HepG2 (cell line): ENCODE data around the gene GRM8. TPM values are rescaled to one million over a fixed set of nuclear protein-coding genes. Genes with fewer than 3 reads are reported as not detected.

Source experiments
- ATAC-seq: fragments of 200-7000 bp; cut with Tn5 transposase; 3 replicates; pipeline ENCODE4 v1.9.1; 2020; ENCODE audit warnings: mild to moderate bottlenecking, moderate library complexity
- BruUV-seq: library from RNA; stranded (reverse); fragments of 400-500 nt; replicated peaks from 2 replicates; lab custom pipeline; 2021; lab: Mats Ljungman, UMichigan
- CTCF ChIA-PET: fragments of 300-600 bp; formaldehyde crosslinking; extraction: SDS; loops from one replicate; lab custom pipeline; 2021; ENCODE audit warnings: low total read pairs, inconsistent platforms, low intra/inter-chr PET ratio; lab: Yijun Ruan, JAX
- POLR2A ChIA-PET: fragments of 350-600 bp; sonication (Branson Sonifier 250); formaldehyde crosslinking; loops from one replicate; lab custom pipeline; 2020; ENCODE audit warnings: antibody characterized with exemption, inconsistent platforms; lab: Yijun Ruan, JAX
- DNase-seq: peaks from one replicate; pipeline ENCODE4 v3.0.0-alpha.2; 2015; ENCODE audit warnings: low spot score
- FAIRE-seq: peaks from 3 replicates; lab custom pipeline; 2011; peaks lifted over from hg19 to GRCh38; lab: Jason Lieb, UNC
- H2AFZ ChIP-seq: one replicate; pipeline ENCODE4 v1.6.1; 2011; ENCODE audit warnings: low read length, inconsistent platforms
- H3K27ac ChIP-seq: fragments of 300-600 bp; 3 replicates; pipeline ENCODE4 v1.8.0; 2011; ENCODE audit warnings: mixed run types, mild to moderate bottlenecking, mixed read lengths, low read length, inconsistent platforms; ENCODE audit not compliant: insufficient read depth; ENCODE audit errors: extremely low read length
- H3K27me3 ChIP-seq, 2 experiments: fragments of 200-600 bp in 1 of 2; 2 replicates in 1 of 2; 3 replicates in 1 of 2; pipeline versions ENCODE4 v1.6.0 to v1.8.0; 2011; ENCODE audit warnings: low read length in 2 of 2, mild to moderate bottlenecking in 2 of 2, moderate library complexity in 2 of 2, inconsistent platforms in 1 of 2; ENCODE audit not compliant: insufficient read depth in 2 of 2, control insufficient read depth in 1 of 2
- H3K36me3 ChIP-seq, 2 experiments: fragments of 200-600 bp in 1 of 2; replicated peaks in 1 of 2; 2 replicates in 1 of 2; 3 replicates in 1 of 2; pipeline versions ENCODE4 v1.5.1 to v1.8.0; 2011; ENCODE audit warnings: low read length in 2 of 2, inconsistent platforms in 1 of 2; ENCODE audit not compliant: insufficient read depth in 2 of 2, control insufficient read depth in 1 of 2
- H3K4me1 ChIP-seq: 2 replicates; pipeline ENCODE4 v1.5.1; 2012; ENCODE audit warnings: low read length, inconsistent platforms; ENCODE audit not compliant: insufficient read depth
- H3K4me2 ChIP-seq: 2 replicates; pipeline ENCODE4 v1.6.0; 2011; ENCODE audit warnings: low read depth, low read length, inconsistent platforms
- H3K4me3 ChIP-seq, 3 experiments: fragments of 200-600 bp in 1 of 3; sonication (generic), shearing (Covaris generic) in 1 of 3; replicated peaks in 1 of 3; 2 replicates each; pipeline ENCODE4 v1.5.1; 2011 to 2016; ENCODE audit warnings: low read length in 3 of 3, inconsistent platforms in 2 of 3, low read depth in 2 of 3, mild to moderate bottlenecking in 2 of 3, control low read depth in 1 of 3, mixed read lengths in 1 of 3; ENCODE audit not compliant: insufficient read depth in 1 of 3
- H3K79me2 ChIP-seq: one replicate; pipeline ENCODE4 v1.6.1; 2011; ENCODE audit warnings: low read length, inconsistent platforms; ENCODE audit not compliant: insufficient read depth
- H3K9ac ChIP-seq: 2 replicates; pipeline ENCODE4 v1.6.0; 2011; ENCODE audit warnings: mild to moderate bottlenecking, low read depth, low read length, inconsistent platforms; ENCODE audit not compliant: insufficient read depth
- H3K9me3 ChIP-seq: 2 replicates; pipeline ENCODE4 v1.5.1; 2012; ENCODE audit warnings: mild to moderate bottlenecking, low read length
- H4K20me1 ChIP-seq: 2 replicates; pipeline ENCODE4 v1.6.0; 2011; ENCODE audit warnings: inconsistent platforms, mild to moderate bottlenecking, low read length, moderate library complexity; ENCODE audit not compliant: insufficient read depth
- AHDC1 ChIP-seq: sonication (generic); formaldehyde crosslinking; IDR thresholded peaks from 2 replicates; pipeline ENCODE4 v1.5.1; 2020; ENCODE audit warnings: mild to moderate bottlenecking, missing genetic modification reagents, borderline replicate concordance
- ATF1 ChIP-seq: IDR thresholded peaks from 2 replicates; pipeline ENCODE4 v1.6.1; 2016; ENCODE audit warnings: mild to moderate bottlenecking, control low read depth
- FOSL1 ChIP-seq: sonication (generic); formaldehyde crosslinking; IDR thresholded peaks from 2 replicates; pipeline ENCODE4 v1.9.0; 2021; ENCODE audit warnings: missing genetic modification reagents, borderline replicate concordance
- IKZF5 ChIP-seq: IDR thresholded peaks from 2 replicates; pipeline ENCODE4 v1.6.1; 2018; ENCODE audit warnings: missing genetic modification reagents, mild to moderate bottlenecking, missing compliant biosample characterization
- IRX3 ChIP-seq: sonication (generic); formaldehyde crosslinking; IDR thresholded peaks from 2 replicates; pipeline ENCODE4 v1.8.1; 2023; ENCODE audit warnings: mild to moderate bottlenecking, low read depth, missing genetic modification reagents, borderline replicate concordance
- U2AF1 ChIP-seq: fragments of 200-400 bp; formaldehyde crosslinking; optimal IDR thresholded peaks from 2 replicates; pipeline ENCODE3; 2017; ENCODE audit warnings: mild to moderate bottlenecking, low read depth, low read length
- ZBTB10 ChIP-seq: sonication (generic); formaldehyde crosslinking; IDR thresholded peaks from 2 replicates; pipeline ENCODE4 v1.4.0; 2020; ENCODE audit warnings: missing genetic modification reagents, borderline replicate concordance
- ZNF547 ChIP-seq: sonication (generic); formaldehyde crosslinking; IDR thresholded peaks from 2 replicates; pipeline ENCODE4 v1.5.1; 2020; ENCODE audit warnings: mild to moderate bottlenecking, missing genetic modification reagents
- ZNF687 ChIP-seq: sonication (generic); formaldehyde crosslinking; IDR thresholded peaks from 2 replicates; pipeline ENCODE4 v1.5.1; 2020; ENCODE audit warnings: mild to moderate bottlenecking, missing genetic modification reagents, moderate library complexity
- ZNF724P ChIP-seq: sonication (generic); formaldehyde crosslinking; IDR thresholded peaks from 2 replicates; pipeline ENCODE4 v1.8.0; 2022; ENCODE audit warnings: missing genetic modification reagents, borderline replicate concordance
- WGBS: methylation state at CpG from one replicate; pipeline ENCODE4 v1.1.6; 2017; ENCODE audit warnings: low lambda C conversion rate; 5-methylcytosine and 5-hydroxymethylcytosine counted together
- in situ Hi-C: cut with HindIII; loops from 2 replicates; pipeline ENCODE4 v1.10.0; 2017; ENCODE audit warnings: low pct_unique_long_range_greater_than_20kb; ENCODE audit not compliant: extremely low pct_ligation_motif_present
- intact Hi-C: fragments of 100-400 bp; cut with micrococcal nuclease; formaldehyde crosslinking; loops from one replicate; pipeline ENCODE4 v1.10.0; 2022; ENCODE audit not compliant: unreplicated experiment
- polyA plus RNA-seq, 8 experiments: library from polyadenylated mRNA; depleted of rRNA in 3 of 8; stranded (reverse) in 7 of 8; unstranded in 1 of 8; fragments of >200 nt; fragmentation: Illumina TruSeq in 4 of 8; extraction: Trizol in 4 of 8; gene quantifications; 2 replicates each; pipeline versions ENCODE4 v1.2.1 to v1.2.3, GENCODE V29; 2011 to 2016; ENCODE audit warnings: low read depth in 4 of 8, missing spikeins in 1 of 8, mixed read lengths in 1 of 8; ENCODE audit not compliant: insufficient read depth in 1 of 8
- total RNA-seq, 5 experiments: library from RNA; depleted of rRNA; stranded (reverse); fragments of >200 nt; fragmentation: Illumina TruSeq; extraction: Trizol; gene quantifications; 2 replicates each; pipeline ENCODE4 v1.2.3, GENCODE V29; 2016; ENCODE audit warnings: low read depth in 1 of 5

The GRM8 gene
- total and polyA plus RNA-seq, 2 of the 13 experiments (the other 11 are each of a cell fraction or from before 2014, with no cell fraction given), result not detected

GRCh38 chr7:126768836-126769235, 483.9 kb downstream of the GRM8 start:
- Histone ChIP-seq H3K27ac (no peak overlapping the region), H3K79me2 (no peaks in the 10 kb centered on the region), H3K36me3 (no peaks in the 10 kb centered on the region), H3K9me3 (no peaks in the 10 kb centered on the region), H4K20me1 (no peaks in the 10 kb centered on the region), H3K4me2 (no peak overlapping the region), H3K4me3 (no peak overlapping the region)
- intact Hi-C loops, result no loop called here
- no peak for DNase-seq
- ChIA-PET POLR2A (no interaction called here), CTCF (no interaction called here)
- ATAC-seq, result no peak
- no TSS peak for BruUV-seq
- WGBS, result under 1% methylated on average over 5 of the region's 5 CpGs
- TF ChIP-seq ZNF547, result no peak
- TF ChIP-seq U2AF1, result no peak
- TF ChIP-seq IRX3 (CRISPR knock-in tag), result no peak
- no peak for TF ChIP-seq ZNF687 (CRISPR knock-in tag)
- TF ChIP-seq AHDC1 (CRISPR knock-in tag), result no peak
- no peak for TF ChIP-seq FOSL1
- no peak for TF ChIP-seq ZNF724P
- no peak for TF ChIP-seq ATF1
- no peak for TF ChIP-seq IKZF5 (CRISPR knock-in tag)
- TF ChIP-seq ZBTB10, result no peak
- TF ChIP-seq, all 625 proteins: peak for 0
- Histone ChIP-seq H3K9ac (no peak overlapping the region), H2AFZ (no peak overlapping the region), H3K4me1 (no peaks in the 10 kb centered on the region), H3K27me3 (no peaks in the 10 kb centered on the region)
- in situ Hi-C loops, result no loop called here
- FAIRE-seq, result no peak
